Osteocyte (in vitro differentiated cells): Measurements from ENCODE around the gene CHAF1A. TPM values are rescaled to one million over a fixed set of nuclear protein-coding genes. Genes with fewer than 3 reads are reported as not detected.

Experiments used
- DNase-seq: peaks from one replicate; pipeline ENCODE4 v3.0.0; 2021; ENCODE audit warnings: mixed read lengths; ENCODE audit not compliant: unreplicated experiment; ENCODE audit errors: extremely low spot score
- H3K27ac Mint-ChIP-seq: one replicate; pipeline ENCODE4 v1.8.0; 2021; ENCODE audit warnings: mild to moderate bottlenecking, mixed read lengths; ENCODE audit not compliant: unreplicated experiment
- H3K27me3 Mint-ChIP-seq: one replicate; pipeline ENCODE4 v1.8.0; 2021; ENCODE audit warnings: mixed read lengths; ENCODE audit not compliant: unreplicated experiment
- H3K36me3 Mint-ChIP-seq: one replicate; pipeline ENCODE4 v1.8.0; 2021; ENCODE audit warnings: mixed read lengths; ENCODE audit not compliant: unreplicated experiment
- H3K4me1 Mint-ChIP-seq: one replicate; pipeline ENCODE4 v1.8.0; 2021; ENCODE audit warnings: mixed read lengths; ENCODE audit not compliant: unreplicated experiment
- H3K4me3 Mint-ChIP-seq: one replicate; pipeline ENCODE4 v1.8.0; 2021; ENCODE audit warnings: mild to moderate bottlenecking, moderate library complexity, mixed read lengths; ENCODE audit not compliant: unreplicated experiment
- H3K9me3 Mint-ChIP-seq: one replicate; pipeline ENCODE4 v1.8.0; 2021; ENCODE audit warnings: mixed read lengths; ENCODE audit not compliant: unreplicated experiment
- CTCF ChIP-seq: fragments of 200-600 bp; sonication (generic); IDR thresholded peaks from 2 replicates; pipeline ENCODE4 v1.5.0; 2021; ENCODE audit warnings: antibody characterized with exemption, mild to moderate bottlenecking, moderate library complexity
- total RNA-seq: library from RNA; stranded (reverse); gene quantifications from 2 replicates; pipeline ENCODE4 v1.2.1, GENCODE V29; 2021

Gene CHAF1A
- total RNA-seq, 1 donor from 2014 or later: 9.7 TPM

GRCh38 chr19:4434391-4434790 is 32.0 kb downstream of the CHAF1A start:
- Mint-ChIP-seq H3K4me1 (no peaks in the 10 kb centered on the region), H3K9me3 (no peaks in the 10 kb centered on the region), H3K36me3 (peaks cover 16% of the 10 kb centered on the region), H3K27me3 (no peaks in the 10 kb centered on the region), H3K4me3 (no peak overlapping the region), H3K27ac (no peak overlapping the region)
- TF ChIP-seq CTCF: no peak
- no peak for DNase-seq

- no peaks in the 10 kb centered on the region for H3K27me3 Mint-ChIP-seq
- H3K4me1 Mint-ChIP-seq: no peaks in the 10 kb centered on the region
- H3K9me3 Mint-ChIP-seq: no peaks in the 10 kb centered on the region
- H3K27ac Mint-ChIP-seq: no peak overlapping the region
- no peak overlapping the region for H3K4me3 Mint-ChIP-seq
- peaks cover 11% of the 10 kb centered on the region for H3K36me3 Mint-ChIP-seq
- no peak for DNase-seq
- no peak for TF ChIP-seq CTCF
These were observed 33.8 kb downstream of the CHAF1A start for GRCh38 chr19:4436231-4436630.

GRCh38 chr19:4437103-4437502 is 34.7 kb downstream of the CHAF1A start:
- no peak for TF ChIP-seq CTCF
- no peak for DNase-seq
- Mint-ChIP-seq H3K36me3 (peaks cover 9% of the 10 kb centered on the region), H3K9me3 (no peaks in the 10 kb centered on the region), H3K27me3 (no peaks in the 10 kb centered on the region), H3K4me1 (no peaks in the 10 kb centered on the region), H3K27ac (no peak overlapping the region), H3K4me3 (no peak overlapping the region)

GRCh38 chr19:4439243-4439642 is 36.8 kb downstream of the CHAF1A start:
- Mint-ChIP-seq H3K27ac (no peak overlapping the region), H3K9me3 (no peaks in the 10 kb centered on the region), H3K27me3 (no peaks in the 10 kb centered on the region), H3K36me3 (peaks cover 9% of the 10 kb centered on the region), H3K4me1 (no peaks in the 10 kb centered on the region), H3K4me3 (no peak overlapping the region)
- no peak for DNase-seq
- TF ChIP-seq CTCF: no peak

GRCh38 chr19:4441994-4442818 is 39.8 kb downstream of the CHAF1A start:
- no peaks in the 10 kb centered on the region for H3K27me3 Mint-ChIP-seq
- DNase-seq: no peak
- H3K4me1 Mint-ChIP-seq: no peaks in the 10 kb centered on the region
- TF ChIP-seq CTCF: no peak
- H3K4me3 Mint-ChIP-seq: no peak overlapping the region
- no peak overlapping the region for H3K27ac Mint-ChIP-seq
- H3K9me3 Mint-ChIP-seq: no peaks in the 10 kb centered on the region
- peaks cover 5% of the 10 kb centered on the region for H3K36me3 Mint-ChIP-seq
